K562 (cell line): Measurements from ENCODE around the gene LRRK1. TPM values are rescaled to one million over a fixed set of nuclear protein-coding genes. Genes with fewer than 3 reads are reported as not detected.

Experiments
- ATAC-seq: fragments of 200-7000 bp; cut with Tn5 transposase; 3 replicates; pipeline ENCODE4 v1.9.1; 2020; ENCODE audit warnings: moderate library complexity
- BruUV-seq: library from RNA; stranded (reverse); fragments of 400-500 nt; replicated peaks from 2 replicates; lab custom pipeline; 2021; lab: Mats Ljungman, UMichigan
- CTCF ChIA-PET: fragments of 300-600 bp; formaldehyde crosslinking; extraction: SDS; loops from one replicate; lab custom pipeline; 2021; ENCODE audit warnings: low intra/inter-chr PET ratio; lab: Yijun Ruan, JAX
- POLR2A ChIA-PET: fragments of 300-600, 350-650 bp; sonication (Branson Sonifier 250); formaldehyde crosslinking; extraction: SDS; loops from one replicate; lab custom pipeline; 2021; ENCODE audit warnings: antibody characterized with exemption, inconsistent platforms; lab: Yijun Ruan, JAX
- DNase-seq, 4 experiments: peaks; one replicate each; pipeline versions ENCODE4 v3.0.0 to v3.0.0-alpha.2; 2011 to 2018; ENCODE audit warnings: low spot score in 3 of 4, mixed read lengths in 3 of 4; ENCODE audit errors: extremely low read depth in 1 of 4
- FAIRE-seq: peaks from 2 replicates; lab custom pipeline; 2011; peaks lifted over from hg19 to GRCh38; lab: Jason Lieb, UNC
- H2AFZ ChIP-seq: 2 replicates; pipeline ENCODE4 v1.6.0; 2011; ENCODE audit warnings: low read depth, low read length, control low read depth, inconsistent platforms
- H3K27ac ChIP-seq: fragments of 200-600 bp; 3 replicates; pipeline ENCODE4 v1.8.0; 2011; ENCODE audit warnings: low read depth, mild to moderate bottlenecking, control low read depth, inconsistent platforms, low read length, moderate library complexity, mixed read lengths; ENCODE audit errors: extremely low read depth
- H3K27me3 ChIP-seq, 2 experiments: fragments of 300-600 bp in 1 of 2; 2 replicates in 1 of 2; 3 replicates in 1 of 2; pipeline versions ENCODE4 v1.6.0 to v1.8.0; 2011; ENCODE audit warnings: inconsistent platforms in 2 of 2, low read length in 2 of 2, mild to moderate bottlenecking in 1 of 2, mixed read lengths in 1 of 2, moderate library complexity in 1 of 2; ENCODE audit not compliant: control insufficient read depth in 2 of 2, insufficient read depth in 2 of 2
- H3K36me3 ChIP-seq: fragments of 300-600 bp; 3 replicates; pipeline ENCODE4 v1.8.0; 2011; ENCODE audit warnings: mild to moderate bottlenecking, low read length, inconsistent platforms; ENCODE audit not compliant: control insufficient read depth, insufficient read depth
- H3K4me1 ChIP-seq, 2 experiments: fragments of 200-600 bp in 1 of 2; replicated peaks in 1 of 2; 2 replicates in 1 of 2; 3 replicates in 1 of 2; pipeline versions ENCODE4 v1.5.1 to v1.8.0; 2011; ENCODE audit warnings: inconsistent platforms in 2 of 2, low read length in 2 of 2, mild to moderate bottlenecking in 1 of 2, mixed read lengths in 1 of 2, moderate library complexity in 1 of 2; ENCODE audit not compliant: control insufficient read depth in 2 of 2, insufficient read depth in 2 of 2
- H3K4me2 ChIP-seq: 2 replicates; pipeline ENCODE4 v1.6.1; 2011; ENCODE audit warnings: low read length, control low read depth, inconsistent platforms, mixed read lengths; ENCODE audit not compliant: insufficient read depth
- H3K4me3 ChIP-seq: fragments of 200-600 bp; sonication (generic), shearing (Covaris generic); 2 replicates; pipeline ENCODE4 v1.5.1; 2016; ENCODE audit warnings: control low read depth, inconsistent platforms
- H3K79me2 ChIP-seq: fragments of 200-600 bp; 3 replicates; pipeline ENCODE4 v1.8.0; 2011; ENCODE audit warnings: low read length, inconsistent platforms; ENCODE audit not compliant: control insufficient read depth, insufficient read depth
- H3K9ac ChIP-seq, 2 experiments: 2 replicates each; pipeline versions ENCODE4 v1.6.0 to v1.6.1; 2011; ENCODE audit warnings: low read depth in 2 of 2, low read length in 2 of 2, control low read depth in 1 of 2, inconsistent platforms in 1 of 2, mild to moderate bottlenecking in 1 of 2, mixed read lengths in 1 of 2; ENCODE audit not compliant: insufficient read depth in 1 of 2
- H3K9me1 ChIP-seq: one replicate; pipeline ENCODE4 v1.6.0; 2011; ENCODE audit warnings: inconsistent platforms, mild to moderate bottlenecking, low read length, moderate library complexity; ENCODE audit not compliant: control insufficient read depth, insufficient read depth
- H3K9me3 ChIP-seq: replicated peaks from 2 replicates; pipeline ENCODE4 v1.5.1; 2011; ENCODE audit warnings: low read depth, low read length, inconsistent platforms; ENCODE audit not compliant: control insufficient read depth, insufficient read depth
- H4K20me1 ChIP-seq: replicated peaks from 2 replicates; pipeline ENCODE4 v1.6.1; 2011; ENCODE audit warnings: low read length, inconsistent platforms, mixed read lengths; ENCODE audit not compliant: control insufficient read depth, insufficient read depth
- ATF7 ChIP-seq: fragments of 450-650 bp; IDR thresholded peaks from 2 replicates; pipeline ENCODE4 v1.7.1; 2014; ENCODE audit warnings: mild to moderate bottlenecking, moderate library complexity
- CEBPG ChIP-seq, 3 experiments: fragments of 200-800 bp in 1 of 3; sonication (Bioruptor generic) in 1 of 3; sonication (generic) in 1 of 3; formaldehyde crosslinking in 1 of 3; IDR thresholded peaks in 2 of 3; conservative IDR thresholded peaks in 1 of 3; 2 replicates each; pipeline versions ENCODE4 v1.6.1 to v1.8.0; 2016 to 2022; ENCODE audit warnings: missing compliant biosample characterization in 2 of 3, missing genetic modification characterization in 2 of 3, mild to moderate bottlenecking in 1 of 3, missing genetic modification reagents in 1 of 3
- GTF3C2 ChIP-seq: IDR thresholded peaks from 3 replicates; pipeline ENCODE4 v1.6.1; 2011; ENCODE audit warnings: borderline replicate concordance, mild to moderate bottlenecking, moderate library complexity; ENCODE audit not compliant: insufficient read length; ENCODE audit errors: extremely low read depth
- KLF6 ChIP-seq: fragments of 250-450 bp; sonication (Bioruptor Pico); IDR thresholded peaks from 2 replicates; pipeline ENCODE4 v1.4.0; 2020; ENCODE audit warnings: mild to moderate bottlenecking, moderate library complexity, borderline replicate concordance
- NFIC ChIP-seq: fragments of 450-650 bp; IDR thresholded peaks from 2 replicates; pipeline ENCODE4 v1.6.1; 2017; ENCODE audit warnings: mild to moderate bottlenecking, inconsistent platforms
- TCFL5 ChIP-seq: fragments of 250-450 bp; sonication (Bioruptor Pico); conservative IDR thresholded peaks from 2 replicates; pipeline ENCODE4 v1.6.1; 2021; ENCODE audit warnings: mild to moderate bottlenecking, moderate library complexity, matching md5 sums
- TRIM28 ChIP-seq: fragments of 450-650 bp; IDR thresholded peaks from 2 replicates; pipeline ENCODE4 v1.6.1; 2017
- ZC3H11A ChIP-seq: IDR thresholded peaks from 2 replicates; pipeline ENCODE4 v1.6.1; 2012; ENCODE audit warnings: low read depth, low read length, improper control_type of control experiment
- ZNF696 ChIP-seq: fragments of 250-450 bp; sonication (Bioruptor Pico); conservative IDR thresholded peaks from 2 replicates; pipeline ENCODE4 v1.4.0; 2020; ENCODE audit warnings: mild to moderate bottlenecking, moderate library complexity
- WGBS: fragments of 100-300 bp; shearing (Covaris generic); methylation state at CpG from one replicate; pipeline ENCODE4 v1.1.6; 2016; ENCODE audit warnings: low coverage, mixed read lengths; ENCODE audit not compliant: insufficient coverage; ENCODE audit errors: missing lambda C conversion rate; 5-methylcytosine and 5-hydroxymethylcytosine counted together
- in situ Hi-C: fragments of 300-500 bp; cut with MboI; formaldehyde crosslinking; loops from 4 replicates; pipeline ENCODE4 v1.15.0; 2018; ENCODE audit warnings: inconsistent platforms, mixed read lengths
- intact Hi-C: fragments of 100-400 bp; cut with micrococcal nuclease; formaldehyde crosslinking; loops from 2 replicates; pipeline ENCODE4 v1.14.2; 2022
- polyA plus RNA-seq, 8 experiments: library from polyadenylated mRNA; depleted of rRNA in 4 of 8; stranded (reverse) in 5 of 8; unstranded in 3 of 8; fragments of >200 nt; fragmentation: Nextera tagmentation in 2 of 8; fragmentation: Illumina TruSeq in 1 of 8; extraction: Ambion mirVana in 2 of 8; extraction: Trizol in 1 of 8; gene quantifications; 2 replicates each; pipeline versions ENCODE4 v1.2.1 to v1.2.3, GENCODE V29; 2011 to 2014; ENCODE audit warnings: inconsistent platforms in 1 of 8, missing spikeins in 1 of 8
- total RNA-seq, 7 experiments: library from RNA; depleted of rRNA in 6 of 7; stranded (reverse); fragments of >200 nt in 6 of 7; fragmentation: Illumina TruSeq in 2 of 7; extraction: Trizol in 2 of 7; gene quantifications; 2 replicates each; pipeline versions ENCODE4 v1.2.1 to v1.2.3, GENCODE V29; 2011 to 2021; ENCODE audit warnings: low replicate concordance in 1 of 7
- TF ChIP-seq, protein P1 (sequence below): fragments of 250-450 bp; sonication (Bioruptor Pico); IDR thresholded peaks from 2 replicates; pipeline ENCODE4 v1.6.1; 2021; ENCODE audit warnings: mild to moderate bottlenecking

Gene LRRK1
- total and polyA plus RNA-seq, 9 of the 15 experiments (the other 6 are each of a cell fraction or from before 2014, with no cell fraction given), result 0.01 to 1.5 (median 0.11) TPM

- Histone ChIP-seq H3K9ac (no peak overlapping the region), H3K9me1 (no peaks in the 10 kb centered on the region), H3K27me3 (peaks cover 2 to 3% of the 10 kb centered on the region in 2 experiments; a peak in 2 of 5 replicates), H3K4me1 (no peaks in the 10 kb centered on the region), H3K36me3 (no peaks in the 10 kb centered on the region), H3K4me3 (no peak overlapping the region), H4K20me1 (no peaks in the 10 kb centered on the region), H3K27ac (no peak overlapping the region), H3K9me3 (no peaks in the 10 kb centered on the region)
- in situ Hi-C loops, result no loop called here
- BruUV-seq, result no TSS peak
- ChIA-PET CTCF (no interaction called here), POLR2A (no interaction called here)
- 6% methylated on average over 1 of the region's 1 CpG for WGBS
- no peak for DNase-seq
- intact Hi-C loops, result no loop called here
- no peak for ATAC-seq
- FAIRE-seq, result no peak
- peak; percentile 60; the same call in 1 of the 2 replicates for TF ChIP-seq TRIM28
- no peak for TF ChIP-seq ZNF696 (CRISPR knock-in tag)
- TF ChIP-seq, all 486 proteins: peak for 1
- no peak overlapping the region for H3K4me2 ChIP-seq
- no peaks in the 10 kb centered on the region for H3K79me2 ChIP-seq
- no peak overlapping the region for H2AFZ ChIP-seq
Measured at GRCh38 chr15:101036189-101036588, 117.0 kb downstream of the LRRK1 start.

GRCh38 chr15:101037090-101037830, 118.1 kb downstream of the LRRK1 start:
- no TSS peak for BruUV-seq
- Histone ChIP-seq H2AFZ (no peak overlapping the region), H3K4me2 (no peak overlapping the region), H3K4me3 (no peak overlapping the region), H3K27me3 (peaks cover under 1 to 2% of the 10 kb centered on the region in 2 experiments; a peak in 4 of 5 replicates), H3K79me2 (no peaks in the 10 kb centered on the region), H3K27ac (no peak overlapping the region), H3K9me3 (no peaks in the 10 kb centered on the region), H3K9ac (no peak overlapping the region), H3K4me1 (no peaks in the 10 kb centered on the region), H3K36me3 (no peaks in the 10 kb centered on the region), H4K20me1 (no peaks in the 10 kb centered on the region), H3K9me1 (no peaks in the 10 kb centered on the region)
- intact Hi-C loops (no loop called here), in situ Hi-C loops (no loop called here)
- WGBS, result 0% methylated on average over 3 of the region's 3 CpGs
- ATAC-seq, result no peak
- POLR2A ChIA-PET, result no interaction called here
- no peak for DNase-seq
- CTCF ChIA-PET, result no interaction called here
- no peak for FAIRE-seq
- TF ChIP-seq, protein P1, sequence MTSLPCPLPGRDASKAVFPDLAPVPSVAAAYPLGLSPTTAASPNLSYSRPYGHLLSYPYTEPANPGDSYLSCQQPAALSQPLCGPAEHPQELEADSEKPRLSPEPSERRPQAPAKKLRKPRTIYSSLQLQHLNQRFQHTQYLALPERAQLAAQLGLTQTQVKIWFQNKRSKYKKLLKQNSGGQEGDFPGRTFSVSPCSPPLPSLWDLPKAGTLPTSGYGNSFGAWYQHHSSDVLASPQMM (CRISPR knock-in tag), result no peak
- TF ChIP-seq ZC3H11A, result no peak
- no peak for TF ChIP-seq CEBPG (CRISPR knock-in tag; IDR thresholded peaks at IDR 0.05)
- TF ChIP-seq CEBPG (tag; conservative IDR thresholded peaks at IDR 0.05 in 1 of 2, IDR thresholded peaks at IDR 0.05 in 1 of 2), result no peak
- TF ChIP-seq KLF6 (CRISPR knock-in tag), result no peak
- no peak for TF ChIP-seq TCFL5 (CRISPR knock-in tag)
- no peak for TF ChIP-seq GTF3C2
- TF ChIP-seq NFIC, result no peak
- no peak for TF ChIP-seq ATF7
